Measurements from ENCODE around the gene JAKMIP3.

Gene JAKMIP3

DNA sequence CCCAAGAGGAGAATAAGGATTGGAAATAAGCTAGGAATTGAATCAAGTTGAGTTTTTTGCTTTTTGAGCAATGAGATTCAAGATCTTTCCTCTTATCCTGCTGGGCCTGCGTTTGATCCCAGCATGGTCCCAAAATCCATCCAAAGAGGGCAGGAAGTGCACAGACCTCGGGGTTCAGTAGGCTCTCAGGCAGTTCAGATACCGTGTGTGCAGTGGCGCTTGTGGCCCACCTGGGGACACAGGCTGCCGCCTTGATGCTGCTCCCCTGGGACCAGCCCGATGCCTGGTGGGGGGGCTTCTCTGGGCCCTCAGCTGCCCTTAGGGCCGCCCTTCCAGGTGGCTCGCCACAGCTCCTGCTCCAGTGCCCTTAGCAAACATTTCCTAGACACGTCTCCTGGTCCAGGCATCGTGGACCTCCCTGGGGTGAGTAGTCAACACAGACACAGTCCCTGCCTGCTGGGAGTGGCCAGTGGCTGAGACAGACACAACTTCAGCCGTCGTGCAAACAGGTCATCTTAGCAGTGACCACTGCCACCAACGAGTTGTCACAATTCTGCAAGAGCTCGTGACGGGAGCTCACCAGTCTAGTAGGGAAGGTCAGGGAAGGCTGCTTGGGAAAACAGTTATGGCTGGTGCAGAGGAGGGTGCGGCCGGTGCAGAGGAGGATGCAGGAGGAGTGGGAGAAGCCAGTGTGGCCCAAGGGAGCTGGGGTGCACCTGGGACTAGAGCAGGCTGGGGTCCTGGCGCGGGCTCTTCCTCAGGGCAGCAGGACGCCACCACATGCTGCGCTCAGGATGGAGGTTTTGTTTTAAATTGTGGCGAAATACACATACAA is 21.7 kb upstream of the JAKMIP3 start:
- DNase-seq (ENCODE audit: low read depth in 2 of 3, low spot score in 1 of 3): no peak

DNA sequence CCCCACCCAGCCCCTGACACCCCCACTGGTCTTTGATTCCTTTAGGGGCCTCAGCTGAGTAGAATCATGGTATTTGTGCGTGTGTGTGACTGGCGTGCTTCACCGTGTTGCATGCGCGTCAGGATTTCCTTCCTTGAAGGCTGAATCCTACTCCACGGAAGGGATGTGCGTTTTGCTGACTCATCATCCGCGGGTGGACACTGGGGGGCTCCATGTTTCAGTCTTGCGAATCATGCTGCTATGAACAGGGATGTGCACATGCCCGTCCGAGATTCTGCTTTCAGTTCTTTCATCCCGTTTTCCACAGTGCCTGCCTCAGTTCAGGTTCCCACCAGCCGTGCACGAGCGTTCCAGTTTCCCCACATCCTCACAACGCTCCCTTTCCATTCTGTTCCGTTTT is 20.9 kb upstream of the JAKMIP3 start:
- DNase-seq (ENCODE audit: low read depth in 2 of 3, low spot score in 1 of 3): no peak

DNA sequence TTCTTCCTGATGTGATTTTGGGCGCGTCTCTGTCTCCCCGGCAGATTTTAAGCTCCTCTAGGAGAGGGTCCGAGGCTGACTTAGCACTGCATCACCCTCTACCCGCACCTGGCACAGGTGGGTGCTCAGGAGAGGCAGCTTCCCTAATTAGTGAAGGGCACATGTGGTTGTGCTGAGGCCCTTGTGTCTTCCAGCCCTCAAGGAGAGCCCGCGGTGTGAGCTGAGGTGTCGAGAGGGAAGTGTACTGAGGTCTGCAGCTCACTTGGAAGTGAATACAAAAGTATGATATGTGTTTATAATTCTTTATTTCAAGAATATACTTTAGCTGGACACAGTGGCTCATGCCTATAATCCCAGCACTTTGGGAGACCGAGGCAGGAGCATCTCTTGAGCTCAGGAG is 20.4 kb upstream of the JAKMIP3 start:
- no peak for DNase-seq (ENCODE audit: low read depth in 2 of 3, low spot score in 1 of 3)

DNA sequence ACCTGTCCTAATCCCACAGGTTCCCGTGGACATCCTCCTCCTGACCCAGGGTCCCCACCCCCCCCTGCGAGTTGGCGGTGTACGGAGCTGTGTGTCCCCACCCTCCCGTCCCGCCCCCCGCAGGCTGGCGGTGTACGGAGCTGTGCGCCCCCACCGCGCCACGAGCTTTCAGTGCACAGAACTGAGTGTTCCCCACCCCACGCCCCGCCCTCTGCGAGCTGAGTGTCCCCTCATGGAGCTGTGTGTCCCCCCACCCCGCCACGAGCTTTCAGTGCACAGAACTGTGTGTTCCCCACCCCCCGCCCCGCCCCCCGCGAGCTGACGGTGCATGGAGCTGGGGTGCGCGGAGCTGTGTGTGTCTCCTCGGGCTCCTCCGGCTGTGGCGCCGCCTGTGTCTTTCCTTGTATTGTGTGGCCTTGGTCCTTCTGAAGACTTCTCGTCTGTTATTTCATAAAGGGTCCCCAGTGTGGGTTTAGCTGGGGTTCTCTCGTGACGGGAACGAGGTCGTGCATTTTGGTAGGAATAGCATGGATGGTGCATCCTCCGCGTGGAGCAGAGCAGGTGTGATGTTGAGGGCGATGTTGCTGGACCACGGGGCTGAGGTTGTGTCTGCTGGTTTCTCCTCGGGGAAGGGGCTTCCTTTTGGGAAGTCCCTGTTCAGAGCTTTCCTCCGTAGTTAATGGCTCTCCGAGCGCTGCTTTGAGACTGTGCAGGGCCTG is 18.0 kb upstream of the JAKMIP3 start:
- DNase-seq (ENCODE audit: low read depth in 2 of 3, low spot score in 1 of 3): no peak

DNA sequence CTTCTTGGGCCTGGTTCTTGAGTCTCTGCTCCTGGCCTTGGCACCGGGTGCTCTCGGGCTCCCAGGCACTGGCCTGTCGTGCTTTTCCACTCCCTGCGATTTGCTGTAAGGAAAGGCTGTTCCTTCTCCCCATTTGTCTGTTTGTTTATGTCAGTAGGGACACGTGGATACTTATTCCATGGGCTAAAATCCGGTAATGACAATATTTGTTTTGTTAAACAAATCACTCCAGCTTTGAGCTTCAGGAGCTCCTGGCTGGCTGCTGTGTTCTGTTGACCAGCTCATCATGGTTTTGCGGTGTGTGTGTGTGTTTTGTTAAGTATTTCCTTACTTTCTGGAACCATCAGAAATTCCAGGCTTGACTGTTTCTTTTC is 17.5 kb upstream of the JAKMIP3 start:
- no peak for DNase-seq (ENCODE audit: low read depth in 2 of 3, low spot score in 1 of 3)

DNA sequence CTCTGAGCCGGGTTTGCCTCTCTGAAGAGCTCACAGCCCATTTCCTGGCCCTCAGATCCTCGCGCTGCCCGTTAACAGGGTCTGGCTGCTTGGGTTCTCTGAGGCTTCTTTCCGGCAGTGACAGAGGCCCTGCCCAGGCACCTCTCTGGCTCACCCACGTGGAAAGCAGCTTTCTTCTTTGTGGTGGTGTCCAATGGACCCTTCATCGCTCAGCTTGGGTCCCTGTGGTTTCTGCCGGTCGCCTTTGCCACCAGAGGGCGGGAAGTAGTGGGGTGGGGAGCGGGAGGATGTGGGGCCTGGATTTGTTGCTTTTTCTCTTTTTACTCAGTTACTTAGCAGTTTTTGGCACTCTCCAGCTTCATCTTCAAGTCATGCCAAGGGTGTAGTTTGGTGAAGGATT is 15.6 kb upstream of the JAKMIP3 start:
- no peak for DNase-seq (ENCODE audit: low read depth in 2 of 3, low spot score in 1 of 3)

DNA sequence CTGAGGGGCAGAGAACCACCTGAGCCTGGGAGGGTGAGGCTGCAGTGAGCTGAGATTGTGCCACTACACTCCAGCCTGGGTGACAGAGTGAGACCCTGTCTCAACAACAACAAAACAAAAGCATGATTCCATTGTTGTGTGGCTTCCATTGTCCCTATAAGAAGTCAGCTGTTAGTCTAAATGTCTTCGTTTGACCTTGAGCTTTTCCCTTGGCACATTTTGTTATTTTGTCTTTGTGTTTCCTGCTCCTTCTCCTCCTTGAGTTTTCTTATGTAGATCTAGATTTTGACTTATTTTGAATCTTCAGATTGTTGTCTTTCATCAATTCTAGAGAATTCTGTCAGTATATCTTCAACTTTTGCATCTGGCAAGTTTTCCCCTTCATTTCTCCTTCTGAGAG is 13.6 kb upstream of the JAKMIP3 start:
- DNase-seq (ENCODE audit: low read depth in 2 of 3, low spot score in 1 of 3): no peak

DNA sequence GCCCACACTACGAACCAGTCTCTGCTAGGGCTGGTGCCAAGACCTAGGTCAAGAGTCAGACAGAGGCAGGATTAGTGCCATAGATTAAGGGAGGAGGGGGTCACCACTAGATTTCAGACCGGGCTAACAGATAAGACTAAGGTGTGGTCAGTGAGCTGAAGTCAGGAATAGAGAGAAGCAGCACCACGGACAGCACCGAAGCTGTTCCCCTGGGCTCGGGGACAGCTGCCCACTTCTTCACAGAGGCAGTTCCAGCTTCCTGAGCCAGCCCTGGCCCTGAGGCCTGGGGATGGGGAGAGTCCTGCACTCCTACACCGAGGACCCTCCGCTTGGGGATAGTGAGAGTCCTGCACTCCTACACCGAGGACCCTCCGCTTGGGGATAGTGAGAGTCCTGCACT is 11.2 kb upstream of the JAKMIP3 start:
- DNase-seq (ENCODE audit: low read depth in 2 of 3, low spot score in 1 of 3): no peak

DNA sequence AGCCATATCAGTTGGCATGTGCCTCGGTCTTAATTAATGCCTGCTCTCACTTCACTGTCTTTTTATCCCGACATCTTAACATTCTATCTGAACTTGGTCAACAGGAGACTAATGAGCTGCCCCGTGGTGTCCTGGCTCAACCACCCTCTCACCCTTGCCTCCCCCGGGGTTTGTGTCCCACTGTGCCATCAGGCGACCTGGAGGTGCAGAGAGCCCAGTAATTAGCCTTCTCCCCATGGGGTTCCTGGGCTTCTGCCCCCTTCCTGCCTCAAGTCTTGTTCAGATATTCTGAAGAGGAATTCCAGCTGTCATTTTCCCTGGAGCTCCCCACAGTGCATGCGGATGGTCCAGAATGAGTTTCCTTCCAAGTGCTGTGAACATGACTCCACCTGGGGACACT is 10.1 kb upstream of the JAKMIP3 start:
- DNase-seq (ENCODE audit: low read depth in 2 of 3, low spot score in 1 of 3): no peak

DNA sequence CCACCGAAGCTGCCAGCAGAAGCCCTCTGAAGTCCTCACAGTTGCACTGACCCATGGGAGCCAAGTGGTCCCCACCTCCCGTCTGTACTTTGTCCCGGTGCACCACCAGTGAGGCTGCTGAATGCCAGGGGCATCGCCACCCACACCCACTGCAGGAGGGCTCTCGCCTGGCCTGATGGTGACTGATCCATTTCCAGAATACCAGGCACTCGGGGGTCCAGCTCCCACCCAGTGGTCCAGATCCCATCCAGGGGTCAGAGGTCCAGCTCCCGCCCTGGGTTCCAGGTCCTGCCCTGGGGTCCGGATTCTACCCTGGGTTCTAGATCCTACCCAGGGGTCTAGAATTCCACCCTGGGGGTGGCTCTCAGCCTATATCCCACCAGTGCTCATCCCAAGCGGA is 9.1 kb upstream of the JAKMIP3 start:
- DNase-seq (ENCODE audit: low read depth in 2 of 3, low spot score in 1 of 3): no peak

DNA sequence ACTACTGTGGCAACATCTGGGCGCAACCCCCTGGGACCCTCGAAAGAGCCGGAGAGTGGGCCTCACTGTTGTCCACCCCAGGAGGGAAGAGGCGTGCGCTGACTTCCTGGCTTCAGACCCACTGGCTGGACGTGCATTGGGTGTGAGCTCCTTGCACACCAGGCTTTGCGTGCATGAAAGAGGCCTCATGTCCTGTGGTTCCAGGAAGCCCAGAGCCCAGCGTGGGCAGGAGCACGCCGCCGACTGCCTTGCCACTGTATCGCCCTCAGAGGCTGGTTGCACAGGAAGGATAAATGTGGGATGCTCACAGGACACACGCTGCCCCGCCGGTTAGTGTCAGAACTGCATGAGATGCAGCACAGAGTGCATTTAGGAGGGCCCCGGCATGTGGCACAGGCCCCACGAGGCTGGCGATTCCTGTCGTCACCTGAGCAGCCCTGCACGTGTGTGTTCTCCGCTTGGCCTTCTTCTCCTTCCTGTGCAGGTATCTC is 8.5 kb upstream of the JAKMIP3 start:
- no peak for DNase-seq (ENCODE audit: low read depth in 2 of 3, low spot score in 1 of 3)

DNA sequence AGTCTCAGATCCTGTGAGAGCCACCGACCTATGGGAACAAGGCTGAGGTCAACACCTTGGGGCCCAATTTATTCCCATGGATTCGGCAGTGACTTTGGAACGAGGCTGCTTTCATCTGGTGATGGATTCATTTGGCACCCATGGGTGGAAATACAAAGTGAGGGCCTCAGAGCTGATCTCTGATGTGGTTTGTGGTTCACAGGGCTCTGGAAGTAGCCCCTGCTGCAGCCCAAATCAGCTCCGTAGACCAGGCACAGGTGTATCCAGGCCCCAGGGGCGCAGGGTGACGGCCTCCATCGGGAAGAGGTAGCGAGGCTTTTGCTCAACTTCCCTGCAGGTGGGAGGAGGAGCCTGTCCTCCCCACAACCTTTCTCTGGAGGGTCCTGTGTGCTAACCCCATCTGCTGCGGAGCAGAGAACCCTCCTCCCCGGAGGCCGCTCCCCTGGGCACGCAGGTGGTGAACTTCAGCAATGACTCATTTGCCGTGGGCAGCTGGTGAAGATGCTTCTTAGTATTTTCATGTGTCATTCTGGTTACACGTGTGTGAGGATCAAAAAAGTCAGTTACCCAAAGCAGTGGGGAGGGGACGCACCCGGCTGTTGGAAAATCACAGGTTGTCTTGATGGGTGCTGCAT is 7.5 kb upstream of the JAKMIP3 start:
- DNase-seq (ENCODE audit: low read depth in 2 of 3, low spot score in 1 of 3): no peak

DNA sequence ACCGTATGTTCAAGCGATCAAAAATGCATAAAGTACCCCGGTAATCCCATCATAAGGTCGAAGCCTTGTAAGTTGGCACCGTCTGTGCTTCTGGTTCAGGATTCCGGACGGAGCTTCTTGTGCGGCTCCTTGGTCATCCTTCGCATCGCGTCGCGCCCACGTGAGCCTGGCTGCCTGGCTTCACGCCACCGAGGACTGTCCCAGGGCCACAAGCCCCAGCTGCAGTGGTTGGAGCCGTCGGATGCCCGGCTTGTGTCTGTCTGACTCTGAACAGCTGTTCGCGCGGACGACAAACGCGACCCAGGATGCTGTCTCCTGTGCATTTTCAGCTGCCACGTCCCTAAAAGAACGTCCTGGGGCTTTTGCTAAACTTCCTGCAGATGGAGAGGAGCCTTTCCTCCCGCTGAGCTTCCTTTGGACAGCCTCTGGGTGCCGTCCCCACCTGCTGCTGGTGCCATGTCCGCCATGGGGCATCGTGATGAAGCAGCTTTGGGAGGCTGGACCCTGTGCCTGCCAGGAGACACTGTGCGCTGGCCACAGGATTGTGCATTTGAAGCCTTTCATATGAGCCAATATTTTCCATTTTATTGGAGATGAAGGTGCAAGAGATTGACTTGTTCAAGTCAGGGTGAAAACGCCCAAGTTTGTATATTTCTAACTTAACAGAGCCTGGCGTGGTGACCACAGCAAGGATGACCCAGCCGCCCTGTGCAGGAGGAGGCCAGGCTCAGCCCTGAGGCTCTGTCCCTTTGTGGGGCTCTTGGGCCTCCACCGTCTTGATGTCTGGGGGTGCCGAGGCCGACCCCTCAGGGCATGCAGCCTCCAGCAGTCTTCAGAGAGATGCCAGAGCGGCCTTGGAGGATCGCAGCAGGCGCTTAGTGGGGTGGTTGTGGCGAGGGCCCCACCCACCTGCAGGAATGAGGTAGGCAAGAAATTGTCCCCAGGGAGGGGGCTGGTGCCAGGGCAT is 6.7 kb upstream of the JAKMIP3 start:
- no peak for DNase-seq (ENCODE audit: low read depth in 2 of 3, low spot score in 1 of 3)

DNA sequence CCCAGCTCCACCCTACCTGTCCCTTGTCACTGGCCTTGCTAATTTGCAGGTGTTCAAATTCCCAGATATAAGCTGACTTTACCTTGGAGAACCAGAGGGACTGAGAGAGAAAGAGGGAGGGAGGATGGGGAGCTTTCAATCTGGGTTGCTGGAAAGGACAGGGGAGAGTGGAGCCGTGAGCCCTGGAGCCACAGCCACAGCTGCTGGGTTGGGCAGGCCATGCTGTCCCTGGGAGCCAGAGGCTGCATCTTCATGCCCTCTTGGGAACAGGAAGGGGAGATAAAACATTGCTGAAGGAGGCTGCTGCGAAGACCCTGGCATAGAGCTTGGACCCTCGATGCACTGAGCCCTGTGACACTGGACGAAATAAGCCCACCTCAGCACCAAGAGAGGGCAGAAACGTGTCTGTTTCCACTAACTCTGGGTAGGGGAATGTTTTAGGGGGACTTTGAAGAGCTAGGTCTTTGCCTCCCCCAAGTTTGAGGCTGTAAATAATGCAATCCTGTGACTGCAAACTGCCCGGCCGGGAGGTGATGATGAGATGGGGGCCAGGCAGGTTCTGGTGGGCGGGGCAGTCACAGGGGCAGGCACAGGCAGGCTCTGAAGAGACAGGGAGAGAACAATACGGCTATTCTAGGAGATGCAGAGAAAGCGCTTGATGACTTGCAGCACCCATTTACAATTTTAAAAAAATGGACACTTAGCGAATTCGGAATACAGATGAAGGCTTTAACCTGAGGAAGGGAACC is 5.8 kb upstream of the JAKMIP3 start:
- DNase-seq (ENCODE audit: low read depth in 2 of 3, low spot score in 1 of 3): no peak

DNA sequence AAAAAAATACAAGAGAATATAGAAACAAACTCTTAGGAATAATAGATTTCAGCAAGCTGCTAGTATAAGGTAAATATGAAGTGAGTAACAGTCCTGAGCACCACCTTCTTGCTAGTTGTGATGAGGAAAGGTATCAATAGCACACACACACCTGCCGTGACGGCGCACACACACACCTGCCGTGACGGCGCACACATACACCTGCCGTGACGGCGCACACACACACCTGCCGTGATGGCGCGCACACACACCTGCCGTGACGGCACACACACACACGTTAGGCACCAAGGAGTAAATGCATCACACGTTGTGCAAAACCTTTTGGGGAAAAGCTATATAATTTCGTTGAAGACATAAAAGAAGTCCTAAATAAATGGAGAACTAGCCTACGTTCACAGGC is 4.7 kb upstream of the JAKMIP3 start:
- DNase-seq (ENCODE audit: low read depth in 2 of 3, low spot score in 1 of 3): no peak

DNA sequence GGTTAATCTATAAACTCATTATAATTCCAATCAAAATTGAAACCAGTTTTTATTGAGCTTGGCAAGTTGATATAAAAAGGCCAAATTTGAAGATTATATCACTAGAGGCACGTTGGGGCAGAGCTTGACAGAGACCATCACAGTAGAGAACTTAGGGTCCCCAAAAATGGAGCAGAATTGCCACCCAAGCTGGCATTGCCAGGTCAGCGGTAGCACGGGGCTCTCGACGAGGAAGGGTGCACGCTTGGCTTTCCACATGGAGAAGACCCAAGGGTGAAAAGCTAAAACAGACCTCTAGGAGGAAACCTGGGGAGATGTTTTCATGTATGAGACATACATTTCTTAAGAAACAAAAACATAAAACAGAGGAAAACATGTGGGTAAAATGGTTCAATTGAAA is 4.3 kb upstream of the JAKMIP3 start:
- DNase-seq (ENCODE audit: low read depth in 2 of 3, low spot score in 1 of 3): no peak

DNA sequence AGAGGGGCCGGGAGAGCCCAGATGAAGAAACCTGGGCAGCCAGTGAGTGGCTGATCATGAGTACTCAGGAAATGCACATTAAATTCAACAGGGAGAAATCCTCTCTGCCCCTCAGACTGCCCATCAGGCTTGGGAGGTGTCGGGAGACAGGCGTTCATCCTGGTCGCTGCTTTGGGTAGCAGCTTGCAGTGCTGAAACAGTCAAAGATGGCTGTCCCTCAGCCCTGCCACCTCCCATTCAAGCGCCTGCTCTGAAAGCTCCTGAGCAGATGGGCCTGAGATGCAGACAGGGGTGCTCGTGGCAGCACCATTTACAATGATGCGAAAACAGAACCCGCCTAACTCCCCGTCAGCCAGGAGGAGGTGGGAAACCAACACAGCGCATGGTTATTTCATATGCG is 3.6 kb upstream of the JAKMIP3 start:
- no peak for DNase-seq (ENCODE audit: low read depth in 2 of 3, low spot score in 1 of 3)

DNA sequence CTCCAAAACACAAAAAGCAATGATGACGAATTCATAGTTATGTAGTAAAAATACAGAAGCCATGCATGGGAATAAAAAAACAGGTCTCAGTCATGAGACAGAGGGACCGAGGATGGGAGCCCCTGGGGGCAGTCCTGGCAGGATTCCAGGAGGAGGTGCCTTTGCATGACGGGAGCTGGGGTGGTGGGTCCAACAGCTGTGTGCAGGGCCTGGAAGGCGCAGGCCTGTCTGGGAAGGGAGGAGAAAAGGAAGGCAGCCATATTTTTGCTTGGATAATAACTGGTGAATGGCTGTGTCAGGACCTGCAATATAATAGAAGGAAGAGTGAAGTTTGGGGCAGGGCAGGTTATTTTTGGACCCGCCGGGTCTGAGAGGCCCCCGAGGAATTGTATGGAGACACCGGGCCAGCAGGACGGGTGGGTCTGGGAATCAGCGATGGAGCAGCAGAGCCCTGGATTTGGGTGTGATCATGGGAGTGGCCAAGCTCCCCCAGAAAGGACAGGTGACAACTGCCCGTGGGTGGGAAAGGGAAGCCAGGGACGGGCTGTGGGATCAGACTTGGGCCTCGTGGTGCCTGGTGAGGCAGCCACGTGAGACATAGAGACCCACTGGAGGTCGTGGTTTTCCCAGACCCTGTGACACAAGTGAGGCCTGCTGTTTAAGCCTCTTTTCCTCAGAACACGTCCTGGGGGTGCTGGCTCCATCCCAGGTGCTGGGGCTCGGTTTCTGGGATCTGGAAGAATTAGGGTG is 2.9 kb upstream of the JAKMIP3 start:
- no peak for DNase-seq (ENCODE audit: low read depth in 2 of 3, low spot score in 1 of 3)

DNA sequence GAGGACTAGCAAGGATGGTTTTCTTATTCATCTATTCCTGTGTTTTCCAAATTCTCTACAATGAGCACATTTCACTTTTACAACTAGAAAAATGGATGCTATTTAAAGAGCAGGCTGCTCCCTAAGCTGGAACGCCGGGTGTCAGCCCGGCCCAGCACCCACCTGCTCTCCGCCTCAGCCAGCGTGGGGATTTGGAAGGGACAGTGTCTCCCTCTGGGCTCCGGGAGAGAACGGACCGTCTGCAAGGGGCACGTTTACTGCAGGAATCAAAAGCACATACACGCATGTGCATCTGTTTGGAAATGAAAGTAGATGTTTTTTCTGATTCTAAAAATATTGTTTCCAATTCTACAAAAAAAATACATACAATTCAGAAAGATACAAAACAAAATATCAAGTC is 2.3 kb upstream of the JAKMIP3 start:
- DNase-seq (ENCODE audit: low read depth in 2 of 3, low spot score in 1 of 3): no peak
